A549 (cell line): ENCODE measurements around the gene TSPAN10.

Experiments
- CHD4 ChIP-seq: fragments of 200-600 bp; sonication (generic); IDR thresholded peaks from 2 replicates; pipeline ENCODE4 v1.6.1; 2016; ENCODE audit warnings: antibody characterized with exemption, mild to moderate bottlenecking, borderline replicate concordance
- EP300 ChIP-seq, 2 experiments: fragments of >200 bp; sonication (Bioruptor Twin); formaldehyde crosslinking; IDR thresholded peaks; 2 replicates in 1 of 2; 3 replicates in 1 of 2; pipeline ENCODE4 v1.6.1; 2016 to 2017
- GATA3 ChIP-seq: IDR thresholded peaks from 2 replicates; pipeline ENCODE4 v1.6.1; 2012; ENCODE audit warnings: borderline replicate concordance
- JUNB ChIP-seq: fragments of >200 bp; sonication (Bioruptor Twin); formaldehyde crosslinking; IDR thresholded peaks from 2 replicates; pipeline ENCODE4 v1.6.1; 2016
- KDM1A ChIP-seq: fragments of 200-600 bp; sonication (generic); IDR thresholded peaks from 2 replicates; pipeline ENCODE4 v1.6.1; 2016; ENCODE audit warnings: low read depth, mild to moderate bottlenecking
- MAX ChIP-seq: IDR thresholded peaks from 2 replicates; pipeline ENCODE4 v1.6.1; 2012
- POLR2A ChIP-seq: IDR thresholded peaks from 2 replicates; pipeline ENCODE4 v1.6.1; 2012; ENCODE audit warnings: mild to moderate bottlenecking, low read length
- RFX5 ChIP-seq: fragments of 450-650 bp; IDR thresholded peaks from 2 replicates; pipeline ENCODE4 v1.7.1; 2014; ENCODE audit warnings: antibody characterized with exemption, mild to moderate bottlenecking, moderate library complexity
- RNF2 ChIP-seq: fragments of 200-600 bp; sonication (generic); IDR thresholded peaks from 2 replicates; pipeline ENCODE4 v1.6.1; 2016; ENCODE audit warnings: low read depth, mild to moderate bottlenecking, antibody characterized with exemption, moderate library complexity, borderline replicate concordance
- SMC3 ChIP-seq: fragments of >200 bp; sonication (Bioruptor Twin); formaldehyde crosslinking; IDR thresholded peaks from 3 replicates; pipeline ENCODE4 v1.6.1; 2018; ENCODE audit warnings: inconsistent platforms
- TF ChIP-seq, protein P1 (sequence below): fragments of >200 bp; sonication (Bioruptor Twin); formaldehyde crosslinking; IDR thresholded peaks from 3 replicates; pipeline ENCODE4 v1.5.1; 2016

DNA sequence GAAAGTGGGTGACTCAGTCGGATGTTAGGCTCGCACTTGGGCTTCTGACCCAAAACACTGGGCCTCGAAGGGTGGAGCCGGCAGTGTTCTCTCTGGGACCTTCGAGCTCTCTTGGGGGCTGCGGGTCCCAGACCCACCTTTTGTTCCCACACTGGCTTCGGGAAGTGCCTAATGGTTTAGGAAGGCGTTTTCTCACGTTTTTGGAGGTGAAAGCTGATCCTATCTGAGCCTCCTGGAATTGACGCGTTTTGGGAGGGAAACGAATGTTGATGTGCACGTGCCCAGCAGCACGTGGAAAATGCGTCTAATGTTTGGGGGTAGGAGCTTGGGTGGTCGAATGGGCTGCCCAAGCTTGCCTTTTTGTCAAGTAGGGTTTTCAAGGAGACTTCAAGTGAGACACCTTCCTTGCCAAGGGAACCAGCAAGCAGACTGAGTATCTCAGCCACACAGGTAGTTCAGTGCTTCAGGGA is 47.5 kb downstream of the TSPAN10 start:
- TF ChIP-seq POLR2A (no peak), GATA3 (no peak), KDM1A (no peak), MAX (peak; percentile 96), RNF2 (no peak), JUNB (no peak), RFX5 (no peak), CHD4 (no peak), EP300 (IDR thresholded peaks at IDR 0.05) (no peak), SMC3 (no peak)
- TF ChIP-seq, protein P1, sequence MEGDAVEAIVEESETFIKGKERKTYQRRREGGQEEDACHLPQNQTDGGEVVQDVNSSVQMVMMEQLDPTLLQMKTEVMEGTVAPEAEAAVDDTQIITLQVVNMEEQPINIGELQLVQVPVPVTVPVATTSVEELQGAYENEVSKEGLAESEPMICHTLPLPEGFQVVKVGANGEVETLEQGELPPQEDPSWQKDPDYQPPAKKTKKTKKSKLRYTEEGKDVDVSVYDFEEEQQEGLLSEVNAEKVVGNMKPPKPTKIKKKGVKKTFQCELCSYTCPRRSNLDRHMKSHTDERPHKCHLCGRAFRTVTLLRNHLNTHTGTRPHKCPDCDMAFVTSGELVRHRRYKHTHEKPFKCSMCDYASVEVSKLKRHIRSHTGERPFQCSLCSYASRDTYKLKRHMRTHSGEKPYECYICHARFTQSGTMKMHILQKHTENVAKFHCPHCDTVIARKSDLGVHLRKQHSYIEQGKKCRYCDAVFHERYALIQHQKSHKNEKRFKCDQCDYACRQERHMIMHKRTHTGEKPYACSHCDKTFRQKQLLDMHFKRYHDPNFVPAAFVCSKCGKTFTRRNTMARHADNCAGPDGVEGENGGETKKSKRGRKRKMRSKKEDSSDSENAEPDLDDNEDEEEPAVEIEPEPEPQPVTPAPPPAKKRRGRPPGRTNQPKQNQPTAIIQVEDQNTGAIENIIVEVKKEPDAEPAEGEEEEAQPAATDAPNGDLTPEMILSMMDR = no peak
